ENCODE data around the gene TRPV4. TPM values are rescaled to one million over a fixed set of nuclear protein-coding genes. Genes with fewer than 3 reads are reported as not detected.

The TRPV4 gene
- total and polyA plus RNA-seq, 2 donors (not counting 3 experiments of a cell fraction or from before 2014, with no cell fraction given), result 8.8 to 22.3 TPM

- H3K27ac ChIP-seq (ENCODE audit: insufficient read depth, low read depth, low read length), result no peak overlapping the region
- TF ChIP-seq FOS (IDR thresholded peaks at IDR 0.05; ENCODE audit: borderline replicate concordance, insufficient read depth, low read length) (no peak), CTCF (IDR thresholded peaks at IDR 0.05; ENCODE audit: extremely low read depth in 1 of 2, insufficient read depth in 1 of 2, low read depth in 1 of 2, low read length in 2 of 2) (no peak), POLR2A (IDR thresholded peaks at IDR 0.05; ENCODE audit: low read depth, low read length) (no peak), POLR2AphosphoS5 (IDR thresholded peaks at IDR 0.05; ENCODE audit: insufficient read depth, low read depth, low read length) (no peak), MAX (IDR thresholded peaks at IDR 0.05; ENCODE audit: insufficient read depth, insufficient read length) (no peak), MYC (IDR thresholded peaks at IDR 0.05; ENCODE audit: low read depth, low read length) (no peak), GATA2 (IDR thresholded peaks at IDR 0.05; ENCODE audit: insufficient read depth, insufficient read length, low read depth, low read length) (no peak), EZH2 (IDR thresholded peaks at IDR 0.05; ENCODE audit: borderline replicate concordance, low read depth, low read length, severe bottlenecking) (no peak), JUN (IDR thresholded peaks at IDR 0.05; ENCODE audit: borderline replicate concordance, insufficient read depth, insufficient read length, low read depth) (no peak)
- H3K9ac ChIP-seq (replicated peaks; ENCODE audit: extremely low read depth, insufficient read depth, low read length), result no peak overlapping the region
- dilution Hi-C loops (cut with MboI; ENCODE audit: extremely low pct_ligation_motif_present, low sequenced_read_pairs) (no loop called here), intact Hi-C loops (cut with micrococcal nuclease) (no loop called here)
- H3K79me2 ChIP-seq (ENCODE audit: control insufficient read depth, insufficient read depth, low read length), result no peaks in the 10 kb centered on the region
- no peaks in the 10 kb centered on the region for H3K9me3 ChIP-seq (replicated peaks; ENCODE audit: control insufficient read depth, insufficient read depth, low read length)
- no peaks in the 10 kb centered on the region for H3K36me3 ChIP-seq (ENCODE audit: control insufficient read depth in 2 of 2, extremely low read depth in 1 of 2, insufficient read depth in 2 of 2, low read length in 2 of 2)
- no peak overlapping the region for H2AFZ ChIP-seq (ENCODE audit: low read depth, low read length)
- H4K20me1 ChIP-seq (replicated peaks; ENCODE audit: control insufficient read depth, extremely low read depth, insufficient read depth, low read length), result no peaks in the 10 kb centered on the region
- no peak overlapping the region for H3K4me3 ChIP-seq (replicated peaks in 1 of 3; ENCODE audit: insufficient read depth in 1 of 3, low read depth in 1 of 3, low read length in 3 of 3)
- no peaks in the 10 kb centered on the region for H3K9me1 ChIP-seq (replicated peaks; ENCODE audit: control insufficient read depth, extremely low read depth, insufficient read depth, low read length)
- CTCF ChIA-PET, result interaction anchor here (1.3 kb wide), 1 partner anchor 12 kb away, joined by 6 read pairs; no protein-coding TSS in a partner anchor
- no TSS peak for BruUV-seq (replicated peaks)
- FAIRE-seq, result no peak
- H3K27me3 ChIP-seq (ENCODE audit: control insufficient read depth in 2 of 2, insufficient read depth in 2 of 2, low read length in 2 of 2), result no peaks in the 10 kb centered on the region
- POLR2A ChIA-PET, result no interaction called here
- no peak for DNase-seq (ENCODE audit: low read depth, low spot score)
- peaks cover 26% of the 10 kb centered on the region for H3K4me1 ChIP-seq (ENCODE audit: control insufficient read depth, extremely low read depth, insufficient read depth, low read length)
- H3K4me2 ChIP-seq (ENCODE audit: insufficient read depth, low read length), result no peak overlapping the region
Observed at GRCh38 chr12:109841356-109841755, 8.2 kb upstream of the TRPV4 start.

Measured in endothelial cell of umbilical vein (primary cell).